GM12878 (cell line): ENCODE results near the gene MBOAT1. TPM values are rescaled to one million over a fixed set of nuclear protein-coding genes. Genes with fewer than 3 reads are reported as not detected.

Experiments used
- ATAC-seq: fragments of 200-7000 bp; cut with Tn5 transposase; 3 replicates; pipeline ENCODE4 v1.9.1; 2020; ENCODE audit warnings: mild to moderate bottlenecking, moderate library complexity
- BruUV-seq: library from RNA; stranded (reverse); fragments of 400-500 nt; replicated peaks from 2 replicates; lab custom pipeline; 2021; lab: Mats Ljungman, UMichigan
- CTCF ChIA-PET: fragments of 300-600 bp; sonication (Branson Sonifier 250); formaldehyde crosslinking; extraction: SDS; loops from one replicate; lab custom pipeline; 2021; ENCODE audit warnings: inconsistent platforms; lab: Yijun Ruan, JAX
- POLR2A ChIA-PET: fragments of 350-600 bp; formaldehyde crosslinking; extraction: SDS; loops from one replicate; lab custom pipeline; 2021; ENCODE audit warnings: inconsistent platforms; lab: Charles Lee
- RAD21 ChIA-PET: fragments of 300-600 bp; sonication (Branson Sonifier 250); formaldehyde crosslinking; loops from one replicate; lab custom pipeline; 2023; ENCODE audit warnings: antibody characterized with exemption; ENCODE audit not compliant: unreplicated experiment; lab: Charles Lee
- SMC1A ChIA-PET: fragments of 300-600 bp; sonication (Branson Sonifier 250); formaldehyde crosslinking; loops from one replicate; lab custom pipeline; 2023; ENCODE audit not compliant: unreplicated experiment, uncharacterized antibody; lab: Charles Lee
- DNase-seq: peaks from one replicate; pipeline ENCODE4 v3.0.0-alpha.2; 2011; ENCODE audit warnings: low read depth, low spot score
- FAIRE-seq: peaks from 3 replicates; lab custom pipeline; 2011; peaks lifted over from hg19 to GRCh38; lab: Jason Lieb, UNC
- H2AFZ ChIP-seq: 2 replicates; pipeline ENCODE4 v1.6.0; 2011; ENCODE audit warnings: low read depth, low read length, control low read depth; ENCODE audit not compliant: control insufficient read depth
- H3K27ac ChIP-seq: 2 replicates; pipeline ENCODE4 v1.5.1; 2011; ENCODE audit warnings: control low read depth; ENCODE audit not compliant: control insufficient read depth, insufficient read depth
- H3K27me3 ChIP-seq, 2 experiments: replicated peaks in 1 of 2; 2 replicates each; pipeline versions ENCODE4 v1.6.0 to v1.6.1; 2011; ENCODE audit warnings: low read length in 1 of 2; ENCODE audit not compliant: control insufficient read depth in 2 of 2, insufficient read depth in 2 of 2
- H3K36me3 ChIP-seq, 2 experiments: 2 replicates each; pipeline ENCODE4 v1.5.1; 2011; ENCODE audit warnings: low read length in 1 of 2; ENCODE audit not compliant: control insufficient read depth in 2 of 2, insufficient read depth in 2 of 2
- H3K4me1 ChIP-seq: 2 replicates; pipeline ENCODE4 v1.6.1; 2011; ENCODE audit warnings: mild to moderate bottlenecking, low read length, moderate library complexity, mixed read lengths; ENCODE audit not compliant: control insufficient read depth, insufficient read depth
- H3K4me2 ChIP-seq: 2 replicates; pipeline ENCODE4 v1.6.0; 2011; ENCODE audit warnings: control low read depth; ENCODE audit not compliant: control insufficient read depth, insufficient read depth
- H3K4me3 ChIP-seq: fragments of 200-600 bp; sonication (generic); 2 replicates; pipeline ENCODE4 v1.5.1; 2016
- H3K79me2 ChIP-seq: 2 replicates; pipeline ENCODE4 v1.6.0; 2011; ENCODE audit warnings: low read length; ENCODE audit not compliant: control insufficient read depth, insufficient read depth
- H3K9ac ChIP-seq: 2 replicates; pipeline ENCODE4 v1.8.0; 2011; ENCODE audit warnings: low read length, control low read depth, mixed read lengths; ENCODE audit not compliant: control insufficient read depth, insufficient read depth
- H3K9me3 ChIP-seq: replicated peaks from 3 replicates; pipeline ENCODE4 v1.5.1; 2011; ENCODE audit warnings: mild to moderate bottlenecking, low read length; ENCODE audit not compliant: control insufficient read depth, insufficient read depth
- H4K20me1 ChIP-seq: 2 replicates; pipeline ENCODE4 v1.6.0; 2011; ENCODE audit not compliant: control insufficient read depth, insufficient read depth
- ASH2L ChIP-seq: fragments of 300-600, 200-600 bp; sonication (generic); IDR thresholded peaks from 2 replicates; pipeline ENCODE4 v1.6.1; 2017; ENCODE audit warnings: low read depth, mild to moderate bottlenecking, borderline replicate concordance
- CREM ChIP-seq: IDR thresholded peaks from 2 replicates; pipeline ENCODE4 v1.6.1; 2014; ENCODE audit warnings: antibody characterized with exemption, low read depth
- DPF2 ChIP-seq: fragments of 450-650 bp; IDR thresholded peaks from 2 replicates; pipeline ENCODE4 v1.6.1; 2017; ENCODE audit warnings: mild to moderate bottlenecking
- GATAD2B ChIP-seq: fragments of 450-650 bp; conservative IDR thresholded peaks from 2 replicates; pipeline ENCODE4 v1.6.1; 2017; ENCODE audit warnings: low read depth, mild to moderate bottlenecking, moderate library complexity
- MTA3 ChIP-seq: IDR thresholded peaks from 2 replicates; pipeline ENCODE4 v1.6.1; 2012; ENCODE audit warnings: low read length, inconsistent platforms, borderline replicate concordance
- POLR2AphosphoS5 ChIP-seq: IDR thresholded peaks from 2 replicates; pipeline ENCODE4 v1.6.1; 2011; ENCODE audit warnings: mild to moderate bottlenecking, low read length, inconsistent platforms
- RAD21 ChIP-seq: IDR thresholded peaks from 2 replicates; pipeline ENCODE4 v1.6.1; 2011; ENCODE audit warnings: mild to moderate bottlenecking, low read depth, low read length, moderate library complexity; ENCODE audit not compliant: insufficient read depth
- RUNX3 ChIP-seq: IDR thresholded peaks from 2 replicates; pipeline ENCODE4 v1.6.1; 2012; ENCODE audit warnings: low read length, inconsistent platforms
- WGBS: methylation state at CpG from one replicate; pipeline ENCODE4 v1.1.6; 2016; ENCODE audit warnings: low lambda C conversion rate; ENCODE audit not compliant: insufficient replicate concordance, insufficient coverage; ENCODE audit errors: missing lambda C conversion rate; 5-methylcytosine and 5-hydroxymethylcytosine counted together
- in situ Hi-C: fragments of 300-500 bp; cut with MboI; formaldehyde crosslinking; loops from 9 replicates; pipeline ENCODE4 v1.14.3; 2018; ENCODE audit warnings: mixed read lengths
- intact Hi-C: fragments of 100-400 bp; cut with micrococcal nuclease; formaldehyde crosslinking; loops from one replicate; pipeline ENCODE4 v1.14.2; 2022; ENCODE audit not compliant: unreplicated experiment
- polyA plus RNA-seq, 11 experiments: library from polyadenylated mRNA; depleted of rRNA in 4 of 11; unstranded in 6 of 11; stranded (reverse) in 5 of 11; fragments of >200 nt; fragmentation: Nextera tagmentation in 4 of 11; fragmentation: Illumina TruSeq in 1 of 11; extraction: Ambion mirVana in 4 of 11; extraction: Trizol in 1 of 11; gene quantifications; 1 replicate in 1 of 11; 2 replicates in 10 of 11; pipeline versions ENCODE4 v1.2.1 to v1.2.3, GENCODE V29; 2011 to 2016; ENCODE audit warnings: inconsistent platforms in 2 of 11, missing spikeins in 2 of 11, low read depth in 1 of 11
- total RNA-seq, 4 experiments: library from RNA; depleted of rRNA in 3 of 4; stranded (reverse); fragments of >200 nt in 3 of 4; fragmentation: Illumina TruSeq in 1 of 4; extraction: Trizol in 1 of 4; gene quantifications; 2 replicates each; pipeline versions ENCODE4 v1.2.1 to v1.2.3, GENCODE V29; 2013 to 2021
- TF ChIP-seq, protein P1 (sequence below): fragments of 450-650 bp; IDR thresholded peaks from 2 replicates; pipeline ENCODE4 v1.6.1; 2017; ENCODE audit warnings: mild to moderate bottlenecking, moderate library complexity

Gene MBOAT1
- total and polyA plus RNA-seq, 10 of the 15 experiments (the other 5 are each of a cell fraction or from before 2014, with no cell fraction given): 0.39 to 21.0 (median 11.6) TPM

- TF ChIP-seq GATAD2B (no peak), ASH2L (no peak), CREM (peak; percentile 43; the same call in 1 of the 2 replicates), RUNX3 (peak; percentile 38; the same call in 1 of the 2 replicates)
- TF ChIP-seq, all 136 proteins: peak for 3
Measured at GRCh38 chr6:20173833-20174792, 38.2 kb downstream of the MBOAT1 start (continued).

- no peak overlapping the region for H2AFZ ChIP-seq
- H4K20me1 ChIP-seq: no peaks in the 10 kb centered on the region
- 97% methylated on average over 3 of the region's 3 CpGs for WGBS
- no TSS peak for BruUV-seq
- no peak overlapping the region for H3K4me3 ChIP-seq
- ChIA-PET RAD21 (no interaction called here), CTCF (no interaction called here), SMC1A (no interaction called here), POLR2A (no interaction called here)
- FAIRE-seq (peak; percentile 62), DNase-seq (no peak), ATAC-seq (no peak; the same call in 2 of the 3 replicates)
- no peak overlapping the region for H3K9ac ChIP-seq
- intact Hi-C loops: no loop called here
- TF ChIP-seq DPF2: no peak
- TF ChIP-seq POLR2AphosphoS5: no peak
- no peak for TF ChIP-seq MTA3
- TF ChIP-seq, protein P1, sequence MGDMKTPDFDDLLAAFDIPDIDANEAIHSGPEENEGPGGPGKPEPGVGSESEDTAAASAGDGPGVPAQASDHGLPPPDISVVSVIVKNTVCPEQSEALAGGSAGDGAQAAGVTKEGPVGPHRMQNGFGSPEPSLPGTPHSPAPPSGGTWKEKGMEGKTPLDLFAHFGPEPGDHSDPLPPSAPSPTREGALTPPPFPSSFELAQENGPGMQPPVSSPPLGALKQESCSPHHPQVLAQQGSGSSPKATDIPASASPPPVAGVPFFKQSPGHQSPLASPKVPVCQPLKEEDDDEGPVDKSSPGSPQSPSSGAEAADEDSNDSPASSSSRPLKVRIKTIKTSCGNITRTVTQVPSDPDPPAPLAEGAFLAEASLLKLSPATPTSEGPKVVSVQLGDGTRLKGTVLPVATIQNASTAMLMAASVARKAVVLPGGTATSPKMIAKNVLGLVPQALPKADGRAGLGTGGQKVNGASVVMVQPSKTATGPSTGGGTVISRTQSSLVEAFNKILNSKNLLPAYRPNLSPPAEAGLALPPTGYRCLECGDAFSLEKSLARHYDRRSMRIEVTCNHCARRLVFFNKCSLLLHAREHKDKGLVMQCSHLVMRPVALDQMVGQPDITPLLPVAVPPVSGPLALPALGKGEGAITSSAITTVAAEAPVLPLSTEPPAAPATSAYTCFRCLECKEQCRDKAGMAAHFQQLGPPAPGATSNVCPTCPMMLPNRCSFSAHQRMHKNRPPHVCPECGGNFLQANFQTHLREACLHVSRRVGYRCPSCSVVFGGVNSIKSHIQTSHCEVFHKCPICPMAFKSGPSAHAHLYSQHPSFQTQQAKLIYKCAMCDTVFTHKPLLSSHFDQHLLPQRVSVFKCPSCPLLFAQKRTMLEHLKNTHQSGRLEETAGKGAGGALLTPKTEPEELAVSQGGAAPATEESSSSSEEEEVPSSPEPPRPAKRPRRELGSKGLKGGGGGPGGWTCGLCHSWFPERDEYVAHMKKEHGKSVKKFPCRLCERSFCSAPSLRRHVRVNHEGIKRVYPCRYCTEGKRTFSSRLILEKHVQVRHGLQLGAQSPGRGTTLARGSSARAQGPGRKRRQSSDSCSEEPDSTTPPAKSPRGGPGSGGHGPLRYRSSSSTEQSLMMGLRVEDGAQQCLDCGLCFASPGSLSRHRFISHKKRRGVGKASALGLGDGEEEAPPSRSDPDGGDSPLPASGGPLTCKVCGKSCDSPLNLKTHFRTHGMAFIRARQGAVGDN: no peak
- no peak for TF ChIP-seq RAD21
- H3K9me3 ChIP-seq: no peaks in the 10 kb centered on the region
- H3K27me3 ChIP-seq: no peaks in the 10 kb centered on the region
- in situ Hi-C loops: no loop called here
- H3K4me2 ChIP-seq: no peak overlapping the region
- no peak overlapping the region for H3K27ac ChIP-seq
- H3K79me2 ChIP-seq: no peaks in the 10 kb centered on the region; the same call in 1 of the 2 replicates
- peaks cover 0 to 4% of the 10 kb centered on the region in 2 experiments; a peak in 2 of 4 replicates for H3K36me3 ChIP-seq
- H3K4me1 ChIP-seq: peaks cover 11% of the 10 kb centered on the region
Measured at GRCh38 chr6:20172842-20173456, 39.3 kb downstream of the MBOAT1 start.
